ENCODE data around the gene DAPL1.

Gene DAPL1

DNA sequence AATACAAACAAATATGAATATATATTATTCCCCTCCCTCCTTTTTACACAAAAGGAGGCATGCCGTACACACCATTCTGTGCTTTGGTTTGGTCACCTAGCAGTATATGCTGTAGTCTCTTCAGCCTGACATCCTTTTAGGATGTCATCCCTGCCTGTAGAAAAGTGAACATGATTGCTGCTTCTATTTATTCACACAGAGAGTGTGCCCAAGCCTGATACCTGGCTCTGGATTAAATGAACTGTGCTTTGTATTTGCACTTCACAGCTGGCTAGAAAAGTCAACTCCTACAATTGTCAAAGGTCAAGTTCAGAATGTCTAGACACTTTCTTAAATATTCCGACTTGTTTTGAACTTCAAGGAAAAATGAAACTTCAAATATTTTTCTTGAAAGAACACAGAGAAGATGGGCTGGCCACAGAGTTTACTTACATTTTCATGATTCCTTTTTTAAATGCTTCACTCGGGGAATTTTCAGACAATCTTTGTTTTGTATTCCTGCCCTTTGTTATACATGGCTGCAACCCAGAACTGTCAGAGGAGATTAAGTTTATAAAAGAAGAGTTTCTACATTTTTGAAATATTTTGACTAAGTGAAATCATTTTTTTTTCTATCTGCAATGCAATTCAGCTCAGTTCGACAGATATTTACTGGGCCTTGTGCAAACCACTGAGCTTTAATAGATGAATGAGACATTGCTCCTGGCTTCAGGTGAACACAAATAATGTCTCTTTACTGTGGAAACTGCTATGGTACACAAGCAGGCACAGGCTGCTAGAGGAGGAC, 33.5 kb downstream of the DAPL1 start:
- no peak for DNase-seq (ENCODE audit: low read depth)
- TF ChIP-seq, protein P1, sequence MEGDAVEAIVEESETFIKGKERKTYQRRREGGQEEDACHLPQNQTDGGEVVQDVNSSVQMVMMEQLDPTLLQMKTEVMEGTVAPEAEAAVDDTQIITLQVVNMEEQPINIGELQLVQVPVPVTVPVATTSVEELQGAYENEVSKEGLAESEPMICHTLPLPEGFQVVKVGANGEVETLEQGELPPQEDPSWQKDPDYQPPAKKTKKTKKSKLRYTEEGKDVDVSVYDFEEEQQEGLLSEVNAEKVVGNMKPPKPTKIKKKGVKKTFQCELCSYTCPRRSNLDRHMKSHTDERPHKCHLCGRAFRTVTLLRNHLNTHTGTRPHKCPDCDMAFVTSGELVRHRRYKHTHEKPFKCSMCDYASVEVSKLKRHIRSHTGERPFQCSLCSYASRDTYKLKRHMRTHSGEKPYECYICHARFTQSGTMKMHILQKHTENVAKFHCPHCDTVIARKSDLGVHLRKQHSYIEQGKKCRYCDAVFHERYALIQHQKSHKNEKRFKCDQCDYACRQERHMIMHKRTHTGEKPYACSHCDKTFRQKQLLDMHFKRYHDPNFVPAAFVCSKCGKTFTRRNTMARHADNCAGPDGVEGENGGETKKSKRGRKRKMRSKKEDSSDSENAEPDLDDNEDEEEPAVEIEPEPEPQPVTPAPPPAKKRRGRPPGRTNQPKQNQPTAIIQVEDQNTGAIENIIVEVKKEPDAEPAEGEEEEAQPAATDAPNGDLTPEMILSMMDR (IDR thresholded peaks at IDR 0.05; ENCODE audit: insufficient read depth, low read depth, low read length, missing control alignments), result no peak
- H3K4me3 ChIP-seq (ENCODE audit: low read length), result no peak overlapping the region

DNA sequence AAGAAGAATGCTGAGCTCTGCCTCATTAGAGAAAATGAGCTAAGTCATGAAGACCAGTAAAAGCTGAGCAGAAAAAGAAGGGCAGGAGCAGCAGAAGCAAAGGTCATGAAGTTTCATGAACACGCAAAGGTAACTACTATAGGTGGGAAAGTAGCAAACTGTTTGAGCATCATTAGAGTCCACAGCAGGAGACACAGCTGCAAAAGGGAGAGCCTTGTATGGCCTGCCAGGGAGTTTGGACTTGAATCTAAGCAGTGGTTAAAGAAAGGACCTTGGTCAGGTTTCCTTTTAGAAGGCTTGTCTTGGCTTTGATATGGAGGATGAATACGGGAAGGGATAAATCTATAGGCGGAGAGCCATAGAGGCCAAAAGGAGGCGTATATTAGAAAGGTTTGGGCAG, 34.0 kb downstream of the DAPL1 start:
- no peak overlapping the region for H3K4me3 ChIP-seq (ENCODE audit: low read length)
- DNase-seq (ENCODE audit: low read depth), result no peak
- TF ChIP-seq, protein P1 (IDR thresholded peaks at IDR 0.05; ENCODE audit: insufficient read depth, low read depth, low read length, missing control alignments), result no peak

DNA sequence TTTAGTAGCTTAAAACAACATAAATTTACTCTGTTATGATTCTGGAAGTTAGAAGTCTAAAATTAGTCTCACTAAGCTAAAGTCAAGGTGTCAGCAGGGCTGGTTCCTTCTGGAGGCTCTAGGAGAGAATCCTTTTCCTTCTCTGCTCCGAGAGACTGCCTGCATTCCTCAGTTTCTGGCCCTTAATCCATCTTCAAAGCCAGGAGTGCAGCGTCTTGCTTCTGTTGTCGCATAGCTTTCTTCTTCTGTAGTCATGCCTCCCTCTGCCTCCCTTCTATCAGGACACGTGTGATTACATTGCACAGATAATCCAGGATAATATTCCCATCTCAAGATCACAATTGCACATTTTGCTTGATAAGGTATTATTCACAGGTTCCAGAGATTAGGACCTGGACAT, 35.1 kb downstream of the DAPL1 start:
- no peak for DNase-seq (ENCODE audit: low read depth)
- no peak overlapping the region for H3K4me3 ChIP-seq (ENCODE audit: low read length)
- TF ChIP-seq, protein P1 (IDR thresholded peaks at IDR 0.05; ENCODE audit: insufficient read depth, low read depth, low read length, missing control alignments), result no peak

DNA sequence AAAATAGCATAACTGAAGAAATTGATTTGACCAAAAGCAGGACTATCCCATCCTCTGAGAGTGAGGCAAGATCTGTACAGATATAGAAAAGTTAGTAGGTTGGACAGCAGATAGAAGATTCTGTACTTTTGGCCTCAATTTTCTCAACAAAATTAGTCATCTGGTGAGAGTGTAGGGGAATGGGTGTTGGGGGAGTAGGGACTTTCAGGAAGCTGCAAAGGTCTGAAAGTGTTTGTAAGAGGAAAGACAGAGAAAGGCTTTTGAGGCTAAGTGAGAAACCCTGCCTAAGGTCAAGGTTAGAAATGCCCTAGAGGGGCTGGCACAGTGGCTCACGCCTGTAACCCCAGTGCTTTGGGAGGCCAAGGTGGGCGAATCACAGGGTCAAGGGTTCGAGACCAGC, 40.3 kb downstream of the DAPL1 start:
- H3K4me3 ChIP-seq (ENCODE audit: low read length), result no peak overlapping the region
- no peak for DNase-seq (ENCODE audit: low read depth)
- TF ChIP-seq, protein P1 (IDR thresholded peaks at IDR 0.05; ENCODE audit: insufficient read depth, low read depth, low read length, missing control alignments), result no peak

DNA sequence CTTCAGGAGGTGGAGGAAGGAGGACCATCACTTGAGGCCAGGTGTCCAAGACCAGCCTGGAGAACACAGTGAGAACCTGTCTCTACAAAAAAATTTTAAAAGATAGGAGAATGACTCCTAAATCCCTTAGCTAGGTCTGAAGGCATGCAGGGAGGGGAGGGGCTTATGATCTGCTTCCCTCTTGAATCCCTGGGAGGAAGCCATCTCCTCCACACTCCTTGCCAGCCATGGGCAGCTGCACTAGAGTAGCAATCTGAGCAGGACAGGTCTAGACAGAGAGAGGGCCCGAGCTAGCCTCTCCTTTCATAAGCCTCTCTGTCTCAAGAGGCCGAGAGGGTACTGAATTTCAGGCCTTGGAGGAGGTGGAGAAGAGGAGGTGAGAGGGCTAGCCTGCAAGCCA, 42.5 kb downstream of the DAPL1 start:
- TF ChIP-seq, protein P1 (IDR thresholded peaks at IDR 0.05; ENCODE audit: insufficient read depth, low read depth, low read length, missing control alignments), result no peak
- H3K4me3 ChIP-seq (ENCODE audit: low read length), result no peak overlapping the region
- no peak for DNase-seq (ENCODE audit: low read depth)

DNA sequence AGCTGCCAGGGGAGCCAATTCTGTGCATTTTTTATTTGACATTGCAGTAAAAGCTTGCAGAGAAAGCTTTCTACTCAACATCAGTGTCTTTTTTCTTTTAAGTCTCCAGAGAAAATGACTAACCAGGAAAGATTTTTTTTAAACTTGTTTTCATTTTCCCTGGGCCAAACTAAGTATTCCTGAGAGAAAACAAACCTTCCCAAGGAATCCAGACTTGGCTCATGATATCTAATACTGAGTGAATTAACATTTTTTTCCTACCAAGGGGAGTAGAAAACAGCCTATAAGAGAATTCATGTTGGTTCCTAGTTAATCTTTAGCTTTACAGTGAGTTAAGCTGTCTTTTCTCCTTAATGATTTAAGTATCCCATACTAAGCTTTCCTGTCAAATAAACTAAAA, 46.7 kb downstream of the DAPL1 start:
- TF ChIP-seq, protein P1 (IDR thresholded peaks at IDR 0.05; ENCODE audit: insufficient read depth, low read depth, low read length, missing control alignments), result no peak
- no peak for DNase-seq (ENCODE audit: low read depth)
- no peak overlapping the region for H3K4me3 ChIP-seq (ENCODE audit: low read length)

DNA sequence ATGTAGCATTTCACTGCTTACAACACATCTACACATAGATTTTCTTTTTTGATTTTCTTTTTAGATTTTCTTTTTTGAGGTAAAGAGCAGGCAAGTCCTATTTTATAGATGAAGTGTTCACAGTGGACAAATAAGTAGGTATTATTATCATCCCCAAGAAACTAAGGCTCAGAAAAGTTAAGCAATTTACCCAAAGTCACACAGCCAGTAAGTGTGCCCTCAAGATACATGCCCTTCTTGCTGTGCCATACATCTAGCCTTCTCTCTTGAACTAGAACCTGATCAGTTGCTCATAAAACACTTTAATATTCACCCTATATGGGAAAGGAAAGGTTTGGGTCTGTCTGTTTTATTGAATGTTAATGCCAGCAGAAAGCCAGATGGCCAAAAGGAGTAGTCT, 50.3 kb downstream of the DAPL1 start:
- TF ChIP-seq, protein P1 (IDR thresholded peaks at IDR 0.05; ENCODE audit: insufficient read depth, low read depth, low read length, missing control alignments), result no peak
- H3K4me3 ChIP-seq (ENCODE audit: low read length), result no peak overlapping the region
- no peak for DNase-seq (ENCODE audit: low read depth)

All from epithelial cell of esophagus (primary cell).